Natural killer cell (primary cell): ENCODE data around the gene RIMBP2. TPM values are rescaled to one million over a fixed set of nuclear protein-coding genes. Genes with fewer than 3 reads are reported as not detected.

ENCODE experiments used
- ATAC-seq, 3 donors: fragments of 150-1000 bp in 2 of 3; fragments of 200-7000 bp in 1 of 3; cut with Tn5 transposase; 1 replicate in 1 of 3; 2 replicates in 2 of 3; pipeline ENCODE4 v1.10.0; 2021; ENCODE audit warnings: mild to moderate bottlenecking in 2 of 3, moderate library complexity in 2 of 3
- DNase-seq, 2 donors: peaks; one replicate each; pipeline versions ENCODE4 v3.0.0 to v3.0.0-alpha.2; 2013 to 2021; ENCODE audit warnings: mixed read lengths in 1 of 2
- H3K27ac ChIP-seq: one replicate; pipeline ENCODE4 v1.5.1; 2013; ENCODE audit warnings: mild to moderate bottlenecking, low read length
- H3K27me3 ChIP-seq: one replicate; pipeline ENCODE4 v1.6.1; 2013; ENCODE audit warnings: low read length; ENCODE audit not compliant: control insufficient read depth, insufficient read depth
- H3K36me3 ChIP-seq: one replicate; pipeline ENCODE4 v1.6.1; 2013; ENCODE audit warnings: low read length; ENCODE audit not compliant: control insufficient read depth, insufficient read depth
- H3K4me1 ChIP-seq: one replicate; pipeline ENCODE4 v1.6.1; 2013; ENCODE audit warnings: low read length; ENCODE audit not compliant: control insufficient read depth, insufficient read depth
- H3K4me3 ChIP-seq: one replicate; pipeline ENCODE4 v1.5.1; 2013; ENCODE audit warnings: low read length
- H3K9me3 ChIP-seq: one replicate; pipeline ENCODE4 v1.6.1; 2013; ENCODE audit warnings: low read length; ENCODE audit not compliant: control insufficient read depth, insufficient read depth
- H3K27ac Mint-ChIP-seq, 2 donors: one replicate each; pipeline ENCODE4 v1.8.0; 2022; ENCODE audit warnings: mild to moderate bottlenecking in 2 of 2, mixed read lengths in 2 of 2, moderate library complexity in 1 of 2
- H3K27me3 Mint-ChIP-seq, 2 donors: one replicate each; pipeline ENCODE4 v1.8.0; 2022; ENCODE audit warnings: low read depth in 2 of 2, mixed read lengths in 2 of 2
- H3K36me3 Mint-ChIP-seq: one replicate; pipeline ENCODE4 v1.8.0; 2022; ENCODE audit warnings: mixed read lengths
- H3K4me1 Mint-ChIP-seq, 2 donors: one replicate each; pipeline ENCODE4 v1.8.0; 2022; ENCODE audit warnings: mixed read lengths in 2 of 2
- H3K4me3 Mint-ChIP-seq: one replicate; pipeline ENCODE4 v1.8.0; 2022; ENCODE audit warnings: mild to moderate bottlenecking, moderate library complexity, mixed read lengths
- H3K9me3 Mint-ChIP-seq, 2 donors: one replicate each; pipeline ENCODE4 v1.8.0; 2022; ENCODE audit warnings: mixed read lengths in 2 of 2
- CTCF ChIP-seq: fragments of 200-600 bp; IDR thresholded peaks from one replicate; pipeline ENCODE4 v1.8.0; 2022; ENCODE audit warnings: antibody characterized with exemption
- WGBS: methylation state at CpG from one replicate; pipeline ENCODE4 v1.1.7; 2013; ENCODE audit warnings: missing lambda C conversion rate; ENCODE audit not compliant: insufficient coverage; 5-methylcytosine and 5-hydroxymethylcytosine counted together
- intact Hi-C: fragments of 100-400 bp; cut with micrococcal nuclease; formaldehyde crosslinking; loops from one replicate; pipeline ENCODE4 v1.14.2; 2022
- total RNA-seq, 4 donors: library from RNA; stranded (reverse); fragments of 120-200 nt in 1 of 4; gene quantifications; one replicate each; pipeline versions ENCODE4 v1.2.3 to v1.2.4, GENCODE V29; 2013 to 2022

The RIMBP2 gene
- total RNA-seq, 3 donors from 2014 or later (not counting 1 experiment from before 2014, with no cell fraction given): not detected

GRCh38 chr12:130707571-130707891, 8.6 kb downstream of the RIMBP2 start:
- H3K4me3 ChIP-seq: no peak overlapping the region
- ATAC-seq (no peak), DNase-seq (no peak)
- 89% methylated on average over 8 of the region's 8 CpGs for WGBS
- no peaks in the 10 kb centered on the region for H3K36me3 Mint-ChIP-seq
- H3K27me3 Mint-ChIP-seq: peaks cover 2 to 7% of the 10 kb centered on the region in 2 donors
- H3K4me1 Mint-ChIP-seq: no peaks in the 10 kb centered on the region
- no peaks in the 10 kb centered on the region for H3K9me3 ChIP-seq
- TF ChIP-seq CTCF: no peak
- no peak overlapping the region for H3K27ac Mint-ChIP-seq
- H3K4me3 Mint-ChIP-seq: no peak overlapping the region
- H3K36me3 ChIP-seq: no peaks in the 10 kb centered on the region
- intact Hi-C loops: no loop called here
- H3K27me3 ChIP-seq: no peaks in the 10 kb centered on the region
- H3K4me1 ChIP-seq: no peaks in the 10 kb centered on the region
- no peak overlapping the region for H3K27ac ChIP-seq
- H3K9me3 Mint-ChIP-seq: no peaks in the 10 kb centered on the region

- no peak overlapping the region for H3K27ac ChIP-seq
- TF ChIP-seq CTCF: no peak
- 87% methylated on average over 15 of the region's 15 CpGs for WGBS
- Mint-ChIP-seq H3K4me3 (no peak overlapping the region), H3K27me3 (peaks cover 2 to 7% of the 10 kb centered on the region in 2 donors), H3K9me3 (no peaks in the 10 kb centered on the region), H3K36me3 (no peaks in the 10 kb centered on the region), H3K27ac (no peak overlapping the region), H3K4me1 (no peaks in the 10 kb centered on the region)
- H3K36me3 ChIP-seq: no peaks in the 10 kb centered on the region
- H3K27me3 ChIP-seq: no peaks in the 10 kb centered on the region
- ATAC-seq (no peak), DNase-seq (no peak)
- no peak overlapping the region for H3K4me3 ChIP-seq
- intact Hi-C loops: no loop called here
- H3K4me1 ChIP-seq: no peaks in the 10 kb centered on the region
- no peaks in the 10 kb centered on the region for H3K9me3 ChIP-seq
These were observed 9.1 kb downstream of the RIMBP2 start for GRCh38 chr12:130706885-130707570.

GRCh38 chr12:130706311-130706710, 9.8 kb downstream of the RIMBP2 start:
- WGBS: 94% methylated on average over 16 of the region's 16 CpGs
- H3K36me3 ChIP-seq: no peaks in the 10 kb centered on the region
- no peaks in the 10 kb centered on the region for H3K9me3 ChIP-seq
- TF ChIP-seq CTCF: no peak
- H3K4me1 Mint-ChIP-seq: no peaks in the 10 kb centered on the region
- H3K9me3 Mint-ChIP-seq: no peaks in the 10 kb centered on the region
- intact Hi-C loops: no loop called here
- H3K4me3 Mint-ChIP-seq: no peak overlapping the region
- no peak for ATAC-seq
- H3K27ac Mint-ChIP-seq: no peak overlapping the region
- H3K27ac ChIP-seq: no peak overlapping the region
- no peak for DNase-seq
- no peaks in the 10 kb centered on the region for H3K36me3 Mint-ChIP-seq
- H3K27me3 ChIP-seq: no peaks in the 10 kb centered on the region
- H3K4me1 ChIP-seq: no peaks in the 10 kb centered on the region
- peaks cover 2 to 7% of the 10 kb centered on the region in 2 donors for H3K27me3 Mint-ChIP-seq
- no peak overlapping the region for H3K4me3 ChIP-seq

GRCh38 chr12:130705178-130705822, 10.8 kb downstream of the RIMBP2 start:
- ATAC-seq: no peak
- no peaks in the 10 kb centered on the region for H3K4me1 Mint-ChIP-seq
- Histone ChIP-seq H3K9me3 (no peaks in the 10 kb centered on the region), H3K27ac (no peak overlapping the region), H3K36me3 (no peaks in the 10 kb centered on the region), H3K4me3 (no peak overlapping the region), H3K27me3 (no peaks in the 10 kb centered on the region), H3K4me1 (no peaks in the 10 kb centered on the region)
- WGBS: 74% methylated on average over 23 of the region's 23 CpGs
- H3K4me3 Mint-ChIP-seq: no peak overlapping the region
- H3K9me3 Mint-ChIP-seq: no peaks in the 10 kb centered on the region
- H3K27ac Mint-ChIP-seq: no peak overlapping the region
- DNase-seq: no peak
- no peaks in the 10 kb centered on the region for H3K36me3 Mint-ChIP-seq
- intact Hi-C loops: no loop called here
- TF ChIP-seq CTCF: no peak
- H3K27me3 Mint-ChIP-seq: peaks cover 1 to 2% of the 10 kb centered on the region in 2 donors
